IPS-18c (cell line): Measurements from ENCODE around the gene DNM3.

ENCODE experiments used
- H3K4me3 ChIP-seq: 2 replicates; pipeline ENCODE4 v1.7.0; 2013; ENCODE audit warnings: low read depth, mild to moderate bottlenecking, low read length, moderate library complexity; ENCODE audit not compliant: insufficient read depth
- H3K9me3 ChIP-seq: one replicate; pipeline ENCODE4 v1.6.1; 2013; ENCODE audit warnings: mild to moderate bottlenecking, low read length, moderate library complexity; ENCODE audit not compliant: control insufficient read depth, insufficient read depth

Gene DNM3

GRCh38 chr1:171934664-171935063 lies 93.4 kb downstream of the DNM3 start:
- H3K9me3 ChIP-seq = no peaks in the 10 kb centered on the region
- no peak overlapping the region for H3K4me3 ChIP-seq

- Histone ChIP-seq H3K4me3 (no peak overlapping the region), H3K9me3 (no peaks in the 10 kb centered on the region)
Observed at GRCh38 chr1:171935086-171935485, 93.8 kb downstream of the DNM3 start.

- H3K4me3 ChIP-seq = no peak overlapping the region
Observed at GRCh38 chr1:171935664-171936063, 94.4 kb downstream of the DNM3 start.

GRCh38 chr1:171937938-171938337 lies 96.6 kb downstream of the DNM3 start:
- no peaks in the 10 kb centered on the region for H3K9me3 ChIP-seq
- no peak overlapping the region for H3K4me3 ChIP-seq

More at GRCh38 chr1:171935664-171936063, 94.4 kb downstream of the DNM3 start:
- no peaks in the 10 kb centered on the region for H3K9me3 ChIP-seq

GRCh38 chr1:171939740-171940139 lies 98.4 kb downstream of the DNM3 start:
- Histone ChIP-seq H3K4me3 (no peak overlapping the region), H3K9me3 (no peaks in the 10 kb centered on the region)

- no peak overlapping the region for H3K4me3 ChIP-seq
Observed at GRCh38 chr1:171940368-171940767, 99.1 kb downstream of the DNM3 start.

GRCh38 chr1:171941920-171942319 lies 100.6 kb downstream of the DNM3 start:
- no peak overlapping the region for H3K4me3 ChIP-seq
- no peaks in the 10 kb centered on the region for H3K9me3 ChIP-seq

More at GRCh38 chr1:171940368-171940767, 99.1 kb downstream of the DNM3 start:
- no peaks in the 10 kb centered on the region for H3K9me3 ChIP-seq

- Histone ChIP-seq H3K4me3 (no peak overlapping the region), H3K9me3 (no peaks in the 10 kb centered on the region)
Observed at GRCh38 chr1:171943973-171944561, 102.8 kb downstream of the DNM3 start.

GRCh38 chr1:171948511-171948910 lies 107.2 kb downstream of the DNM3 start:
- no peak overlapping the region for H3K4me3 ChIP-seq
- peaks cover 2% of the 10 kb centered on the region for H3K9me3 ChIP-seq

GRCh38 chr1:171949316-171949715 lies 108.0 kb downstream of the DNM3 start:
- H3K4me3 ChIP-seq = no peak overlapping the region; the same call in 1 of the 2 replicates

GRCh38 chr1:171953835-171954234 lies 112.5 kb downstream of the DNM3 start:
- peaks cover 2% of the 10 kb centered on the region for H3K9me3 ChIP-seq
- H3K4me3 ChIP-seq = no peak overlapping the region

More at GRCh38 chr1:171949316-171949715, 108.0 kb downstream of the DNM3 start:
- H3K9me3 ChIP-seq = peaks cover 2% of the 10 kb centered on the region

- peaks cover 2% of the 10 kb centered on the region for H3K9me3 ChIP-seq
- no peak overlapping the region for H3K4me3 ChIP-seq
Observed at GRCh38 chr1:171954361-171954760, 113.1 kb downstream of the DNM3 start.

GRCh38 chr1:171961861-171962260 lies 120.6 kb downstream of the DNM3 start:
- H3K9me3 ChIP-seq = no peaks in the 10 kb centered on the region
- no peak overlapping the region for H3K4me3 ChIP-seq

GRCh38 chr1:171963762-171964161 lies 122.5 kb downstream of the DNM3 start:
- H3K9me3 ChIP-seq = no peaks in the 10 kb centered on the region
- H3K4me3 ChIP-seq = no peak overlapping the region

- no peaks in the 10 kb centered on the region for H3K9me3 ChIP-seq
Observed at GRCh38 chr1:171965777-171966176, 124.5 kb downstream of the DNM3 start.

GRCh38 chr1:171966426-171967220 lies 125.3 kb downstream of the DNM3 start:
- H3K9me3 ChIP-seq = no peaks in the 10 kb centered on the region

More at GRCh38 chr1:171965777-171966176, 124.5 kb downstream of the DNM3 start:
- no peak overlapping the region for H3K4me3 ChIP-seq

GRCh38 chr1:171969226-171969625 lies 127.9 kb downstream of the DNM3 start:
- Histone ChIP-seq H3K4me3 (no peak overlapping the region), H3K9me3 (no peaks in the 10 kb centered on the region)

More at GRCh38 chr1:171966426-171967220, 125.3 kb downstream of the DNM3 start:
- H3K4me3 ChIP-seq = no peak overlapping the region; the same call in 1 of the 2 replicates

- no peak overlapping the region for H3K4me3 ChIP-seq
- no peaks in the 10 kb centered on the region for H3K9me3 ChIP-seq
Observed at GRCh38 chr1:171969813-171970212, 128.5 kb downstream of the DNM3 start.
